Neural cell (in vitro differentiated cells): Measurements from ENCODE around the gene MSANTD7. TPM values are rescaled to one million over a fixed set of nuclear protein-coding genes. Genes with fewer than 3 reads are reported as not detected.

Experiments used
- H2AFZ ChIP-seq: fragments of 200-600, 300-800 bp; sonication (generic), shearing (Covaris generic); 2 replicates; pipeline ENCODE4 v1.6.0; 2014; ENCODE audit warnings: low read depth, mild to moderate bottlenecking, antibody characterized with exemption, low read length, moderate library complexity
- H3F3A ChIP-seq: fragments of 200-600 bp; shearing (Covaris generic); 2 replicates; pipeline ENCODE4 v1.6.1; 2016; ENCODE audit warnings: mild to moderate bottlenecking, moderate library complexity, mixed read lengths, antibody characterized with exemption, low read length; ENCODE audit not compliant: insufficient read depth, poor library complexity, severe bottlenecking
- H3K27ac ChIP-seq: fragments of 200-600, 300-800 bp; sonication (generic), shearing (Covaris generic); 2 replicates; pipeline ENCODE4 v1.5.1; 2014; ENCODE audit warnings: mild to moderate bottlenecking, low read length, moderate library complexity
- H3K27me3 ChIP-seq: fragments of 300-800, 200-600 bp; sonication (generic), shearing (Covaris generic); 2 replicates; pipeline ENCODE4 v1.6.0; 2014; ENCODE audit warnings: mild to moderate bottlenecking, low read depth, low read length, moderate library complexity; ENCODE audit not compliant: insufficient read depth
- H3K36me3 ChIP-seq: fragments of 300-800, 200-600 bp; sonication (generic), shearing (Covaris generic); 2 replicates; pipeline ENCODE4 v1.5.1; 2014; ENCODE audit warnings: mild to moderate bottlenecking, antibody characterized with exemption, low read length, moderate library complexity; ENCODE audit not compliant: insufficient read depth
- H3K4me2 ChIP-seq: fragments of 300-800, 200-600 bp; sonication (generic), shearing (Covaris generic); 2 replicates; pipeline ENCODE4 v1.6.0; 2014; ENCODE audit warnings: mild to moderate bottlenecking, low read length
- H3K4me3 ChIP-seq: fragments of 300-800, 200-600 bp; sonication (generic), shearing (Covaris generic); 2 replicates; pipeline ENCODE4 v1.5.1; 2014; ENCODE audit warnings: mild to moderate bottlenecking, low read length, moderate library complexity
- H3K79me2 ChIP-seq: fragments of 200-600 bp; shearing (Covaris generic); replicated peaks from 2 replicates; pipeline ENCODE4 v1.6.0; 2014; ENCODE audit warnings: mild to moderate bottlenecking, low read length, moderate library complexity; ENCODE audit not compliant: insufficient read depth
- H3K9ac ChIP-seq: fragments of 300-800, 200-600 bp; sonication (generic), shearing (Covaris generic); 2 replicates; pipeline ENCODE4 v1.6.1; 2016; ENCODE audit warnings: mild to moderate bottlenecking, low read length, mixed read lengths
- H3K9me2 ChIP-seq: fragments of 200-600 bp; shearing (Covaris generic); 2 replicates; pipeline ENCODE4 v1.6.1; 2016; ENCODE audit warnings: mild to moderate bottlenecking, low read length, mixed read lengths; ENCODE audit not compliant: insufficient read depth
- H3K9me3 ChIP-seq: fragments of 200-600, 300-800 bp; sonication (generic), shearing (Covaris generic); 2 replicates; pipeline ENCODE4 v1.6.1; 2016; ENCODE audit warnings: mild to moderate bottlenecking, mixed run types, low read length, moderate library complexity, mixed read lengths
- H4K20me1 ChIP-seq: fragments of 200-600 bp; shearing (Covaris generic); 2 replicates; pipeline ENCODE4 v1.6.1; 2016; ENCODE audit warnings: mild to moderate bottlenecking, mixed run types; ENCODE audit not compliant: insufficient read depth
- EP300 ChIP-seq: fragments of 450-650 bp; conservative IDR thresholded peaks from 2 replicates; pipeline ENCODE4 v1.6.1; 2014; ENCODE audit warnings: antibody characterized with exemption, mild to moderate bottlenecking, moderate library complexity; ENCODE audit not compliant: poor library complexity, severe bottlenecking
- EZH2 ChIP-seq: fragments of 200-600, 300-800 bp; shearing (Covaris generic), sonication (generic); IDR thresholded peaks from 2 replicates; pipeline ENCODE4 v1.6.1; 2014; ENCODE audit warnings: antibody characterized with exemption, low read length, borderline replicate concordance, mild to moderate bottlenecking; ENCODE audit not compliant: insufficient read depth, poor library complexity, severe bottlenecking
- MXI1 ChIP-seq: fragments of 450-650 bp; conservative IDR thresholded peaks from 2 replicates; pipeline ENCODE4 v1.6.1; 2014; ENCODE audit warnings: antibody characterized with exemption, mild to moderate bottlenecking; ENCODE audit not compliant: poor library complexity, severe bottlenecking
- POLR2AphosphoS5 ChIP-seq: IDR thresholded peaks from 2 replicates; pipeline ENCODE4 v1.6.1; 2012
- RAD21 ChIP-seq: fragments of 450-650 bp; conservative IDR thresholded peaks from 2 replicates; pipeline ENCODE4 v1.6.1; 2014; ENCODE audit warnings: antibody characterized with exemption, mild to moderate bottlenecking, moderate library complexity
- REST ChIP-seq: IDR thresholded peaks from 2 replicates; pipeline ENCODE4 v1.6.1; 2012; ENCODE audit warnings: borderline replicate concordance
- SMC3 ChIP-seq: fragments of 450-650 bp; conservative IDR thresholded peaks from 2 replicates; pipeline ENCODE4 v1.6.1; 2014; ENCODE audit warnings: antibody characterized with exemption, mild to moderate bottlenecking, moderate library complexity; ENCODE audit not compliant: poor library complexity
- TAF1 ChIP-seq: IDR thresholded peaks from 2 replicates; pipeline ENCODE4 v1.6.1; 2012; ENCODE audit warnings: low read depth
- polyA plus RNA-seq: library from polyadenylated mRNA; depleted of rRNA; stranded (reverse); fragments of >200 nt; gene quantifications from 2 replicates; pipeline ENCODE4 v1.2.3, GENCODE V29; 2014
- TF ChIP-seq, protein P1 (sequence below): fragments of 450-650 bp; IDR thresholded peaks from 2 replicates; pipeline ENCODE4 v1.5.1; 2014; ENCODE audit warnings: antibody characterized with exemption, mild to moderate bottlenecking, moderate library complexity; ENCODE audit not compliant: poor library complexity, severe bottlenecking

The MSANTD7 gene
- polyA plus RNA-seq, 1 donor from 2014 or later = 21.1 TPM

DNA sequence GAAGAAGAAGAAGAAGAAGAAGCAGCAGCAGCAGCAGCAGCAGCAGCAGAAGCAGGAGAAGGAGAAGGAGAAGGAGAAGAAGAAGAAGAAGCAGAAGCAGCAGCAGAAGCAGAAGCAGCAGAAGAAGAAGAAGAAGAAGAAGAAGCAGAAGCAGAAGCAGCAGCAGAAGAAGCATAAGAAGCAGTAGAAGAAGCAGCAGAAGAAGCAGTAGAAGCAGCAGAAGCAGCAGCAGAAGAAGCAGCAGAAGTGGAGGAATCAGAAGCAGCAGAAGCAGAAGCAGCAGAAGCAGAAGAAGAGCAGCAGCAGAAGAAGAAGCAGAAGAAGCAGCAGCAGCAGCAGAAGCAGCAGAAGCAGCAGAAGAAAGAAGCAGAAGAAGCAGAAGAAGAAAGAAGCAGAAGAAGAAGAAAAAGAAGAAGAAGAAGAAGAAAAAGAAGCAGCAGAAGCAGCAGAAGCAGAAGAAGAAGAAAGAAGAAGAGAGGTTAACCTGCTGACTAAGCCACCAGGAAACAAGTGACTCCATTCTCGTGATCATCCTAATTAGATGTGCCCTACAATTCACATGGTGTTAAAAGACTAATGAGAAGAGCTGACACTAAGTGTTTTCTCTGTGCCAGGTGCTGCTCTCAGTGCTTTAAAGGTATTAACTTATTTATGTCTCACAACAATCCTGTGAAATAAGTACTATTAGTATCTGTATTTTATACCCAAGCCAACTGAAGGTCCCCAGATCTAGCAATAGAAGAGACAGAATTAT, 11.9 kb upstream of the MSANTD7 start (continued):
- TF ChIP-seq MXI1 = no peak

GRCh38 chr10:14833106-14833505, 5.0 kb upstream of the MSANTD7 start:
- no peak overlapping the region for H3K4me2 ChIP-seq
- H2AFZ ChIP-seq = no peak overlapping the region
- no peaks in the 10 kb centered on the region for H4K20me1 ChIP-seq
- H3K27ac ChIP-seq = no peak overlapping the region
- TF ChIP-seq, protein P1, sequence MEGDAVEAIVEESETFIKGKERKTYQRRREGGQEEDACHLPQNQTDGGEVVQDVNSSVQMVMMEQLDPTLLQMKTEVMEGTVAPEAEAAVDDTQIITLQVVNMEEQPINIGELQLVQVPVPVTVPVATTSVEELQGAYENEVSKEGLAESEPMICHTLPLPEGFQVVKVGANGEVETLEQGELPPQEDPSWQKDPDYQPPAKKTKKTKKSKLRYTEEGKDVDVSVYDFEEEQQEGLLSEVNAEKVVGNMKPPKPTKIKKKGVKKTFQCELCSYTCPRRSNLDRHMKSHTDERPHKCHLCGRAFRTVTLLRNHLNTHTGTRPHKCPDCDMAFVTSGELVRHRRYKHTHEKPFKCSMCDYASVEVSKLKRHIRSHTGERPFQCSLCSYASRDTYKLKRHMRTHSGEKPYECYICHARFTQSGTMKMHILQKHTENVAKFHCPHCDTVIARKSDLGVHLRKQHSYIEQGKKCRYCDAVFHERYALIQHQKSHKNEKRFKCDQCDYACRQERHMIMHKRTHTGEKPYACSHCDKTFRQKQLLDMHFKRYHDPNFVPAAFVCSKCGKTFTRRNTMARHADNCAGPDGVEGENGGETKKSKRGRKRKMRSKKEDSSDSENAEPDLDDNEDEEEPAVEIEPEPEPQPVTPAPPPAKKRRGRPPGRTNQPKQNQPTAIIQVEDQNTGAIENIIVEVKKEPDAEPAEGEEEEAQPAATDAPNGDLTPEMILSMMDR = no peak
- TF ChIP-seq EZH2 (no peak), EP300 (no peak), TAF1 (no peak), MXI1 (no peak), POLR2AphosphoS5 (no peak), SMC3 (no peak), REST (no peak), RAD21 (no peak)
- H3K27me3 ChIP-seq = no peaks in the 10 kb centered on the region
- H3K79me2 ChIP-seq = no peaks in the 10 kb centered on the region
- no peak overlapping the region for H3K4me3 ChIP-seq
- H3F3A ChIP-seq = peaks cover 7% of the 10 kb centered on the region
- no peaks in the 10 kb centered on the region for H3K9me3 ChIP-seq
- H3K9me2 ChIP-seq = no peaks in the 10 kb centered on the region
- H3K9ac ChIP-seq = no peak overlapping the region
- H3K36me3 ChIP-seq = no peaks in the 10 kb centered on the region

- H3K27me3 ChIP-seq = no peaks in the 10 kb centered on the region
- H3K36me3 ChIP-seq = no peaks in the 10 kb centered on the region
- H3K4me3 ChIP-seq = peak overlapping the region; percentile 96
- peak overlapping the region; percentile 33 for H3K4me2 ChIP-seq
- H3K9ac ChIP-seq = no peak overlapping the region
- H2AFZ ChIP-seq = no peak overlapping the region
- H3K27ac ChIP-seq = peak overlapping the region; percentile 98
- H3K9me2 ChIP-seq = no peaks in the 10 kb centered on the region
- TF ChIP-seq REST = no peak
- no peak for TF ChIP-seq POLR2AphosphoS5
- TF ChIP-seq, protein P1 = no peak
- TF ChIP-seq TAF1 = no peak
- TF ChIP-seq RAD21 = no peak
- TF ChIP-seq SMC3 = no peak
- TF ChIP-seq MXI1 = no peak
- no peak for TF ChIP-seq EZH2
- TF ChIP-seq EP300 = no peak
- H3F3A ChIP-seq = peaks cover 7% of the 10 kb centered on the region
- H3K79me2 ChIP-seq = peaks cover 17% of the 10 kb centered on the region
- H4K20me1 ChIP-seq = no peaks in the 10 kb centered on the region
- H3K9me3 ChIP-seq = no peaks in the 10 kb centered on the region
Measured at GRCh38 chr10:14836208-14836607, 1.9 kb upstream of the MSANTD7 start.
